HepG2 (cell line): ENCODE results near the gene COX6B1. TPM values are rescaled to one million over a fixed set of nuclear protein-coding genes. Genes with fewer than 3 reads are reported as not detected.

Experiments
- ATAC-seq: fragments of 200-7000 bp; cut with Tn5 transposase; 3 replicates; pipeline ENCODE4 v1.9.1; 2020; ENCODE audit warnings: mild to moderate bottlenecking, moderate library complexity
- BruUV-seq: library from RNA; stranded (reverse); fragments of 400-500 nt; replicated peaks from 2 replicates; lab custom pipeline; 2021; lab: Mats Ljungman, UMichigan
- CTCF ChIA-PET: fragments of 300-600 bp; formaldehyde crosslinking; extraction: SDS; loops from one replicate; lab custom pipeline; 2021; ENCODE audit warnings: low total read pairs, inconsistent platforms, low intra/inter-chr PET ratio; lab: Yijun Ruan, JAX
- POLR2A ChIA-PET: fragments of 350-600 bp; sonication (Branson Sonifier 250); formaldehyde crosslinking; loops from one replicate; lab custom pipeline; 2020; ENCODE audit warnings: antibody characterized with exemption, inconsistent platforms; lab: Yijun Ruan, JAX
- DNase-seq: peaks from one replicate; pipeline ENCODE4 v3.0.0-alpha.2; 2015; ENCODE audit warnings: low spot score
- FAIRE-seq: peaks from 3 replicates; lab custom pipeline; 2011; peaks lifted over from hg19 to GRCh38; lab: Jason Lieb, UNC
- H2AFZ ChIP-seq: one replicate; pipeline ENCODE4 v1.6.1; 2011; ENCODE audit warnings: low read length, inconsistent platforms
- H3K27ac ChIP-seq: fragments of 300-600 bp; 3 replicates; pipeline ENCODE4 v1.8.0; 2011; ENCODE audit warnings: mixed run types, mild to moderate bottlenecking, mixed read lengths, low read length, inconsistent platforms; ENCODE audit not compliant: insufficient read depth; ENCODE audit errors: extremely low read length
- H3K27me3 ChIP-seq, 2 experiments: fragments of 200-600 bp in 1 of 2; 2 replicates in 1 of 2; 3 replicates in 1 of 2; pipeline versions ENCODE4 v1.6.0 to v1.8.0; 2011; ENCODE audit warnings: low read length in 2 of 2, mild to moderate bottlenecking in 2 of 2, moderate library complexity in 2 of 2, inconsistent platforms in 1 of 2; ENCODE audit not compliant: insufficient read depth in 2 of 2, control insufficient read depth in 1 of 2
- H3K36me3 ChIP-seq, 2 experiments: fragments of 200-600 bp in 1 of 2; replicated peaks in 1 of 2; 2 replicates in 1 of 2; 3 replicates in 1 of 2; pipeline versions ENCODE4 v1.5.1 to v1.8.0; 2011; ENCODE audit warnings: low read length in 2 of 2, inconsistent platforms in 1 of 2; ENCODE audit not compliant: insufficient read depth in 2 of 2, control insufficient read depth in 1 of 2
- H3K4me1 ChIP-seq: 2 replicates; pipeline ENCODE4 v1.5.1; 2012; ENCODE audit warnings: low read length, inconsistent platforms; ENCODE audit not compliant: insufficient read depth
- H3K4me2 ChIP-seq: 2 replicates; pipeline ENCODE4 v1.6.0; 2011; ENCODE audit warnings: low read depth, low read length, inconsistent platforms
- H3K4me3 ChIP-seq, 3 experiments: fragments of 200-600 bp in 1 of 3; sonication (generic), shearing (Covaris generic) in 1 of 3; replicated peaks in 1 of 3; 2 replicates each; pipeline ENCODE4 v1.5.1; 2011 to 2016; ENCODE audit warnings: low read length in 3 of 3, inconsistent platforms in 2 of 3, low read depth in 2 of 3, mild to moderate bottlenecking in 2 of 3, control low read depth in 1 of 3, mixed read lengths in 1 of 3; ENCODE audit not compliant: insufficient read depth in 1 of 3
- H3K79me2 ChIP-seq: one replicate; pipeline ENCODE4 v1.6.1; 2011; ENCODE audit warnings: low read length, inconsistent platforms; ENCODE audit not compliant: insufficient read depth
- H3K9ac ChIP-seq: 2 replicates; pipeline ENCODE4 v1.6.0; 2011; ENCODE audit warnings: mild to moderate bottlenecking, low read depth, low read length, inconsistent platforms; ENCODE audit not compliant: insufficient read depth
- H3K9me3 ChIP-seq: 2 replicates; pipeline ENCODE4 v1.5.1; 2012; ENCODE audit warnings: mild to moderate bottlenecking, low read length
- H4K20me1 ChIP-seq: 2 replicates; pipeline ENCODE4 v1.6.0; 2011; ENCODE audit warnings: inconsistent platforms, mild to moderate bottlenecking, low read length, moderate library complexity; ENCODE audit not compliant: insufficient read depth
- CCDC6 ChIP-seq: sonication (generic); formaldehyde crosslinking; IDR thresholded peaks from 2 replicates; pipeline ENCODE4 v1.8.1; 2022; ENCODE audit warnings: mild to moderate bottlenecking, missing genetic modification reagents, moderate library complexity
- KAT7 ChIP-seq: IDR thresholded peaks from 2 replicates; pipeline ENCODE4 v1.6.1; 2018; ENCODE audit warnings: borderline replicate concordance, missing compliant biosample characterization
- KDM5A ChIP-seq: fragments of 200-600 bp; sonication (generic); IDR thresholded peaks from 2 replicates; pipeline ENCODE4 v1.7.0; 2018; ENCODE audit warnings: antibody characterized with exemption, mild to moderate bottlenecking, low read length, borderline replicate concordance
- MIER2 ChIP-seq: IDR thresholded peaks from 2 replicates; pipeline ENCODE4 v1.6.1; 2016; ENCODE audit warnings: missing biosample characterization, missing genetic modification reagents
- RAD21 ChIP-seq: fragments of 450-650 bp; formaldehyde crosslinking; IDR thresholded peaks from 2 replicates; pipeline ENCODE4 v1.5.0; 2020; ENCODE audit warnings: mild to moderate bottlenecking
- RELA ChIP-seq: sonication (generic); formaldehyde crosslinking; IDR thresholded peaks from 2 replicates; pipeline ENCODE4 v1.4.0; 2020; ENCODE audit warnings: missing genetic modification reagents
- SCMH1 ChIP-seq: sonication (generic); formaldehyde crosslinking; IDR thresholded peaks from 2 replicates; pipeline ENCODE4 v1.9.0; 2021; ENCODE audit warnings: missing genetic modification reagents, mild to moderate bottlenecking, borderline replicate concordance
- THYN1 ChIP-seq: sonication (generic); formaldehyde crosslinking; IDR thresholded peaks from 2 replicates; pipeline ENCODE4 v1.8.1; 2023; ENCODE audit warnings: low read depth, mild to moderate bottlenecking, moderate library complexity, missing genetic modification reagents, borderline replicate concordance
- ZNF879 ChIP-seq: sonication (generic); formaldehyde crosslinking; IDR thresholded peaks from 2 replicates; pipeline ENCODE4 v1.8.1; 2023; ENCODE audit warnings: missing genetic modification reagents
- WGBS: methylation state at CpG from one replicate; pipeline ENCODE4 v1.1.6; 2017; ENCODE audit warnings: low lambda C conversion rate; 5-methylcytosine and 5-hydroxymethylcytosine counted together
- in situ Hi-C: cut with HindIII; loops from 2 replicates; pipeline ENCODE4 v1.10.0; 2017; ENCODE audit warnings: low pct_unique_long_range_greater_than_20kb; ENCODE audit not compliant: extremely low pct_ligation_motif_present
- intact Hi-C: fragments of 100-400 bp; cut with micrococcal nuclease; formaldehyde crosslinking; loops from one replicate; pipeline ENCODE4 v1.10.0; 2022; ENCODE audit not compliant: unreplicated experiment
- polyA plus RNA-seq, 8 experiments: library from polyadenylated mRNA; depleted of rRNA in 3 of 8; stranded (reverse) in 7 of 8; unstranded in 1 of 8; fragments of >200 nt; fragmentation: Illumina TruSeq in 4 of 8; extraction: Trizol in 4 of 8; gene quantifications; 2 replicates each; pipeline versions ENCODE4 v1.2.1 to v1.2.3, GENCODE V29; 2011 to 2016; ENCODE audit warnings: low read depth in 4 of 8, missing spikeins in 1 of 8, mixed read lengths in 1 of 8; ENCODE audit not compliant: insufficient read depth in 1 of 8
- total RNA-seq, 5 experiments: library from RNA; depleted of rRNA; stranded (reverse); fragments of >200 nt; fragmentation: Illumina TruSeq; extraction: Trizol; gene quantifications; 2 replicates each; pipeline ENCODE4 v1.2.3, GENCODE V29; 2016; ENCODE audit warnings: low read depth in 1 of 5
- TF ChIP-seq, protein P1 (sequence below): sonication (generic); formaldehyde crosslinking; IDR thresholded peaks from 2 replicates; pipeline ENCODE4 v1.5.0; 2020; ENCODE audit warnings: missing genetic modification reagents
- TF ChIP-seq, protein P2 (sequence below): sonication (generic); formaldehyde crosslinking; conservative IDR thresholded peaks from 2 replicates; pipeline ENCODE4 v1.8.0; 2022; ENCODE audit warnings: missing genetic modification reagents
- TF ChIP-seq, protein P3 (sequence below): IDR thresholded peaks from 2 replicates; pipeline ENCODE4 v1.6.1; 2016; ENCODE audit warnings: low read depth, missing genetic modification reagents, missing compliant biosample characterization
- TF ChIP-seq, protein P4 (sequence below): sonication (generic); formaldehyde crosslinking; IDR thresholded peaks from 2 replicates; pipeline ENCODE4 v1.4.0; 2020; ENCODE audit warnings: missing genetic modification reagents, mild to moderate bottlenecking, borderline replicate concordance

COX6B1 gene
- total and polyA plus RNA-seq, 2 of the 13 experiments (the other 11 are each of a cell fraction or from before 2014, with no cell fraction given) = 481 to 487 TPM

DNA sequence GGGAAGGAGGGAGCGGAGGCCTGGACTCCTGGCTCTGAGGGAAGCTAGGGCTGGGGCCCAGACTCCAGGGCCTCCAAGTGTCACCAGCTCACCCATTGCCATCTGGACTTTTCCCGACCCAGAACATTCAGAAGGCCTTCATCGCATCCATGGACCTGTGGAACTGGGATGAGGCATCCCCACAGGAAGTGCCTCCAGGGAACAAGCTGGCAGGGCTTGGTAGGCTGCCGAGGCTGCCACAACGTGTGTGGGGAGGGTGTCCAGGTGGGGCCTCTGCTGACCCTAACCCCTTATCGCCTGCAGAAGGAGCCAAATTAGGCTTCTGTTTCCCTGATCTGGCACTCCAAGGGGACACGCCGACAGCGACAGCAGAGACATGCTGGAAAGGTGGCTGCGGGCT is 5.8 kb upstream of the COX6B1 start:
- in situ Hi-C loops = loop anchor here (5.0 kb wide), 1 partner anchor 95 kb away; the partner anchor contains the start of gene TMEM147
- H3K9ac ChIP-seq = no peak overlapping the region
- H3K36me3 ChIP-seq = peaks cover 0 to 7% of the 10 kb centered on the region in 2 experiments; a peak in 2 of 5 replicates
- H3K9me3 ChIP-seq = no peaks in the 10 kb centered on the region
- BruUV-seq = no TSS peak
- no peaks in the 10 kb centered on the region for H3K27me3 ChIP-seq
- FAIRE-seq (no peak), ATAC-seq (no peak), DNase-seq (no peak)
- ChIA-PET POLR2A (interaction anchor here (1.0 to 4.8 kb wide), 4 partner anchors 10 to 60 kb away, joined by 3 to 44 read pairs (median 8); partner anchors contain the start of gene RBM42), CTCF (no interaction called here)
- H3K79me2 ChIP-seq = no peaks in the 10 kb centered on the region
- no peak overlapping the region for H3K4me3 ChIP-seq
- H4K20me1 ChIP-seq = no peaks in the 10 kb centered on the region
- no peak overlapping the region for H3K27ac ChIP-seq
- WGBS = 93% methylated on average over 8 of the region's 10 CpGs
- peaks cover 48% of the 10 kb centered on the region for H3K4me1 ChIP-seq
- H2AFZ ChIP-seq = no peak overlapping the region
- H3K4me2 ChIP-seq = no peak overlapping the region
- intact Hi-C loops = loop anchor here (10.0 kb wide), 1 partner anchor 88 kb away; no protein-coding TSS in a partner anchor
- TF ChIP-seq, protein P1, sequence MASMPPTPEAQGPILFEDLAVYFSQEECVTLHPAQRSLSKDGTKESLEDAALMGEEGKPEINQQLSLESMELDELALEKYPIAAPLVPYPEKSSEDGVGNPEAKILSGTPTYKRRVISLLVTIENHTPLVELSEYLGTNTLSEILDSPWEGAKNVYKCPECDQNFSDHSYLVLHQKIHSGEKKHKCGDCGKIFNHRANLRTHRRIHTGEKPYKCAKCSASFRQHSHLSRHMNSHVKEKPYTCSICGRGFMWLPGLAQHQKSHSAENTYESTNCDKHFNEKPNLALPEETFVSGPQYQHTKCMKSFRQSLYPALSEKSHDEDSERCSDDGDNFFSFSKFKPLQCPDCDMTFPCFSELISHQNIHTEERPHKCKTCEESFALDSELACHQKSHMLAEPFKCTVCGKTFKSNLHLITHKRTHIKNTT (CRISPR knock-in tag) = no peak
- TF ChIP-seq, protein P2, sequence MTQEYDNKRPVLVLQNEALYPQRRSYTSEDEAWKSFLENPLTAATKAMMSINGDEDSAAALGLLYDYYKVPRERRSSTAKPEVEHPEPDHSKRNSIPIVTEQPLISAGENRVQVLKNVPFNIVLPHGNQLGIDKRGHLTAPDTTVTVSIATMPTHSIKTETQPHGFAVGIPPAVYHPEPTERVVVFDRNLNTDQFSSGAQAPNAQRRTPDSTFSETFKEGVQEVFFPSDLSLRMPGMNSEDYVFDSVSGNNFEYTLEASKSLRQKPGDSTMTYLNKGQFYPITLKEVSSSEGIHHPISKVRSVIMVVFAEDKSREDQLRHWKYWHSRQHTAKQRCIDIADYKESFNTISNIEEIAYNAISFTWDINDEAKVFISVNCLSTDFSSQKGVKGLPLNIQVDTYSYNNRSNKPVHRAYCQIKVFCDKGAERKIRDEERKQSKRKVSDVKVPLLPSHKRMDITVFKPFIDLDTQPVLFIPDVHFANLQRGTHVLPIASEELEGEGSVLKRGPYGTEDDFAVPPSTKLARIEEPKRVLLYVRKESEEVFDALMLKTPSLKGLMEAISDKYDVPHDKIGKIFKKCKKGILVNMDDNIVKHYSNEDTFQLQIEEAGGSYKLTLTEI (CRISPR knock-in tag) = no peak
- TF ChIP-seq RELA (no peak), CCDC6 (CRISPR knock-in tag) (no peak), THYN1 (no peak), ZNF879 (CRISPR knock-in tag) (no peak), MIER2 (no peak), KAT7 (CRISPR knock-in tag) (no peak), RAD21 (CRISPR knock-in tag) (no peak), KDM5A (no peak), SCMH1 (no peak)
- TF ChIP-seq, protein P3, sequence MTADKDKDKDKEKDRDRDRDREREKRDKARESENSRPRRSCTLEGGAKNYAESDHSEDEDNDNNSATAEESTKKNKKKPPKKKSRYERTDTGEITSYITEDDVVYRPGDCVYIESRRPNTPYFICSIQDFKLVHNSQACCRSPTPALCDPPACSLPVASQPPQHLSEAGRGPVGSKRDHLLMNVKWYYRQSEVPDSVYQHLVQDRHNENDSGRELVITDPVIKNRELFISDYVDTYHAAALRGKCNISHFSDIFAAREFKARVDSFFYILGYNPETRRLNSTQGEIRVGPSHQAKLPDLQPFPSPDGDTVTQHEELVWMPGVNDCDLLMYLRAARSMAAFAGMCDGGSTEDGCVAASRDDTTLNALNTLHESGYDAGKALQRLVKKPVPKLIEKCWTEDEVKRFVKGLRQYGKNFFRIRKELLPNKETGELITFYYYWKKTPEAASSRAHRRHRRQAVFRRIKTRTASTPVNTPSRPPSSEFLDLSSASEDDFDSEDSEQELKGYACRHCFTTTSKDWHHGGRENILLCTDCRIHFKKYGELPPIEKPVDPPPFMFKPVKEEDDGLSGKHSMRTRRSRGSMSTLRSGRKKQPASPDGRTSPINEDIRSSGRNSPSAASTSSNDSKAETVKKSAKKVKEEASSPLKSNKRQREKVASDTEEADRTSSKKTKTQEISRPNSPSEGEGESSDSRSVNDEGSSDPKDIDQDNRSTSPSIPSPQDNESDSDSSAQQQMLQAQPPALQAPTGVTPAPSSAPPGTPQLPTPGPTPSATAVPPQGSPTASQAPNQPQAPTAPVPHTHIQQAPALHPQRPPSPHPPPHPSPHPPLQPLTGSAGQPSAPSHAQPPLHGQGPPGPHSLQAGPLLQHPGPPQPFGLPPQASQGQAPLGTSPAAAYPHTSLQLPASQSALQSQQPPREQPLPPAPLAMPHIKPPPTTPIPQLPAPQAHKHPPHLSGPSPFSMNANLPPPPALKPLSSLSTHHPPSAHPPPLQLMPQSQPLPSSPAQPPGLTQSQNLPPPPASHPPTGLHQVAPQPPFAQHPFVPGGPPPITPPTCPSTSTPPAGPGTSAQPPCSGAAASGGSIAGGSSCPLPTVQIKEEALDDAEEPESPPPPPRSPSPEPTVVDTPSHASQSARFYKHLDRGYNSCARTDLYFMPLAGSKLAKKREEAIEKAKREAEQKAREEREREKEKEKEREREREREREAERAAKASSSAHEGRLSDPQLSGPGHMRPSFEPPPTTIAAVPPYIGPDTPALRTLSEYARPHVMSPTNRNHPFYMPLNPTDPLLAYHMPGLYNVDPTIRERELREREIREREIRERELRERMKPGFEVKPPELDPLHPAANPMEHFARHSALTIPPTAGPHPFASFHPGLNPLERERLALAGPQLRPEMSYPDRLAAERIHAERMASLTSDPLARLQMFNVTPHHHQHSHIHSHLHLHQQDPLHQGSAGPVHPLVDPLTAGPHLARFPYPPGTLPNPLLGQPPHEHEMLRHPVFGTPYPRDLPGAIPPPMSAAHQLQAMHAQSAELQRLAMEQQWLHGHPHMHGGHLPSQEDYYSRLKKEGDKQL = no peak
- TF ChIP-seq, protein P4, sequence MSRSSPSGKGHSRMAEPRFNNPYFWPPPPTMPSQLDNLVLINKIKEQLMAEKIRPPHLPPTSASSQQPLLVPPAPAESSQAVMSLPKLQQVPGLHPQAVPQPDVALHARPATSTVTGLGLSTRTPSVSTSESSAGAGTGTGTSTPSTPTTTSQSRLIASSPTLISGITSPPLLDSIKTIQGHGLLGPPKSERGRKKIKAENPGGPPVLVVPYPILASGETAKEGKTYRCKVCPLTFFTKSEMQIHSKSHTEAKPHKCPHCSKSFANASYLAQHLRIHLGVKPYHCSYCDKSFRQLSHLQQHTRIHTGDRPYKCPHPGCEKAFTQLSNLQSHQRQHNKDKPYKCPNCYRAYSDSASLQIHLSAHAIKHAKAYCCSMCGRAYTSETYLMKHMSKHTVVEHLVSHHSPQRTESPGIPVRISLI (CRISPR knock-in tag) = no peak
